HG03139 (cell line): Measurements from ENCODE around the gene LMX1B.
"Not testable (repeated sequence)": the region's sequence is repeated elsewhere in the genome, so short reads cannot be mapped to it uniquely, and the experiment has no call there.

Source experiments
- ATAC-seq: cut with Tn5 transposase; IDR thresholded peaks from one replicate; pipeline ENCODE4 v1.9.1; 2021; ENCODE audit not compliant: unreplicated experiment

Gene LMX1B

DNA sequence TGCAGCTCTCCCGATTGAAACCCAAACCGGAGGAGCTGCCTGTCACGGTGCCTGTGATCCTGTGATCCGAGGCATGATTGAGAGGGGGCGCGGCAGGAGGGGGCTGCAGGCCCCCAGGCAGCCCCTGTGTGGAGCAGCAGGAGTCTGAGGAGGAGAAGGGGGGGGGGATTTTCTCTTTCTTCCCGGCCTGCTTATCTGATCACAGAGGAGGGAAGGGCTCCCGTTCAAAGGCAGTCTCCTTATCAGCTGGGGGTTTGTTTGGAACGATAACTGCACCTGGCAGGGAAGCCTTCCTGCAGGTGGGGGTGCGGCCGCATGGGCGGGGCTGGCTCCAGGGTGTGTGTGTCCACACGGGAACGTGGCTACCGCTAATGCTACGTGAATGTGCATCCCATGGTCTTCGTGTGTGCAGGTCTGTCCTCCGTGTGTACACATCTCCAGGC is 38.4 kb downstream of the LMX1B start:
- ATAC-seq = no peak

DNA sequence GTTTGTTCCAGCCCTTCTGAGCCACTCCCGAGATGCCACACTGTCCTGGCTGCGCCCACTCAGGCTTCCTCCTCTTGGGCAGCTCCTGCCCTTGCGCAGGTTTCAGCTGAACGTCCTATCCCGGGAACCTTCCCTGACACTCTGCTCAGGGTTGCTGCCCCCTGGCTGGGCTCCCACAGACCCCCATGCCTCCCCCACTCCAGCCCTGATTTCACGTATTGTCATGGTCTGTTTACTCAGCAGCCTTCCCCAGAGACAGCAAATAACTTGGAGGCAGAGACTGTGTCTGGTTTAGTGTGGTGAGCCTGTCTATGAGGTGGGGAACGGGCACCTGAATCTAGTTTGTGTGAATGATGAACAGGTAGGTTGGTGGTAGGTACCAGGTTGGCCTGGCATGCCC is 40.4 kb downstream of the LMX1B start:
- ATAC-seq = no peak

DNA sequence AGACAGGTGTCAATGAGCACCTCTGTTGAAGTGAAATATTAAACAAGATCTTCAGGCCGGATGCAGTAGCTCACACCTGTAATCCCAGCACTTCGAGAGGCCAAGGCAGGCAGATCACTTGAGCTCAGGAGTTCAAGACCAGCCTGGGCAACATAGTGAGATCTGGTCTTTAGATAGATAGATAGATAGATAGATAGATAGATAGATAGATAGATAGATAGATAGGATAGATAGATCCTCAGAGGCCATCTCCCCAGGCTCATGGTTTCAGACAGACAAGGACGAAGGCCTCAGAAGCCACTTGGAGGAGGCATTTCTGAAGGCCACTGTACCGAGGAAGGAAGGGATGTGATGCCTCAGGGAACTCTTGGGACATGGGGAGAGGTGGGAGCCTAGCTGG is 42.5 kb downstream of the LMX1B start:
- ATAC-seq = not testable (repeated sequence)

DNA sequence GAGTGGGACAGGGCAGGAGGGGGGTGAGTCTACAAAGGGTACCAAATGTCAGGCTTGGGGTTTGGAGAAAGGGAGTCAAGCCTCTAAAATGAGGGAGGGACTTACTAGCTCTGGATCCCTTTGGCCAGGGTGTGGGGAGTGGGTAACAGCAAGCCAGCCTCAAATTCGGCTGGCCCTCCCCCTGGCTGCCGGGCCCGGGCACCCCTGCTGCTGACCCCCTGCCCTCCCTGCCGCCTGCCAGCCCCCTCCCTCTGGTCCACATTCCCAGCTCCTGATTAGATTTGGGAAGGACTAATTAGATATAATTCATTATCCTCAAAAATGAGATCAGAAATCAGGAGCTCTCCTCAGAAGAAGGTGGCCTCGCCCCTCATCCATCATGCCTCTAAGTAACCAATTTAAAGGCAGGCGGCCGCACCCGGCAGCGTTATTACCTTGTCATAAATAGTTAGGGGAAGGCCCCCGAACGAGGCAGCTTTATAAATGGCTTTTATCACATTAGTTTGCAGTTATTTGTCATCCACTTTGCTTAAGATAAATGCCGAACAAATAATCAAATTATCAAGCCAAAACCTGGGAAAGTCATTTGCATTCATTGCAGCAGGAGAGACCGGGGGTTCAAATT is 44.6 kb downstream of the LMX1B start:
- no peak for ATAC-seq

GRCh38 chr9:126658956-126659555 is 45.3 kb downstream of the LMX1B start:
- ATAC-seq = no peak

DNA sequence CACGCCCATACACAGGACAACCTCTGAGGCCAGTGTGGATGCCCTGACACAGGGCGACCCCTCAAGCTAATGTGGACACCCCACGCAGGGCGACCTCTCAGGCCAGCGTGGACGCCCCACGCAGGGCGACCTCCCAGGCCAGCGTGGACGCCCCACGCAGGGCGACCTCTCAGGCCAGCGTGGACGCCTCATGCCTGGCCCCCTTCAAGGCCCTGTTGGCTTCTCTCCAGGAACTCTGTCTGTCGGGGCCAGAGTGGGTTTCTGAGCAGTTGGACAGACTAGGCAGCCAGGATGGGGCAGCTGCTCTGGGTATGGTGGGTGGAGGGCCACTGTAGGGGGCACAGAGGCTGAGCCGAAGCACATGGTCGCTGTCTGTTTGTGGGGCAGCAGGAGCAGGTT is 47.4 kb downstream of the LMX1B start:
- ATAC-seq = no peak

DNA sequence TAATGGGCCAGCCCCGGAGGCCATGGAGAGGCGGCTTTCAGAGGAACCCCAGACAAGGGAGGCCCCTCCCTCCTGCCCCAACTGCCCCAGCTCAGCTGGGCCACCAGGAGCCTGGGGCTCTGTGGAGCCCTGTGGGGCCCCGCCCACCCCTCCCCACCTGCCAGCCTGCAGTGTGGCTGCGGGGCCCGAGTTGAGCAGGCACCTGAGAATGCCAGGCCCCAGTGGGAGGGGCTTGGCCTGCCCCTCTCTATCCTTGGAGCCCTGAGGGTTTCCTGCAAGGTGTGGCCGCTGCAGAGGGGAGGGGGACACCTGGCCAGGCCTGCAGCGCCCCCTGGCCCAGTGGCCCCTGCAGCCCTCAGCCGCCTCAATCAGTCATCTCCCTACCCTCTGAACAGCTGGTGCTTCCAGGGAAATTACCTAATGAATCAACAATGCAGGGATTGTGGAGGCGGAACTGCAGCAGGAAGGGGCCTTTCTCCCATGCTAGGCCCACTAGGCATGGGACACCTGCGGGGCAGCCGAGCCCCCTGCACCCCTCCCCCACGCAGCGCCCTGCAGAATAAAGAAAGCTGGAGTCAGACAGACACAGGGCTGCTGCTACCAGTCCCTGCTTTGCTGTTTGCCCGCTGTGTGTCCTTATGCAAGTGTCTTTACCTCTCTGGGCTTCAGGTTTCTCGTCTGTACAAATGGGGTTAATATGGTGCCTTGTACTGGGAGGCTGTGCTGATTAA is 48.0 kb downstream of the LMX1B start:
- ATAC-seq = no peak

DNA sequence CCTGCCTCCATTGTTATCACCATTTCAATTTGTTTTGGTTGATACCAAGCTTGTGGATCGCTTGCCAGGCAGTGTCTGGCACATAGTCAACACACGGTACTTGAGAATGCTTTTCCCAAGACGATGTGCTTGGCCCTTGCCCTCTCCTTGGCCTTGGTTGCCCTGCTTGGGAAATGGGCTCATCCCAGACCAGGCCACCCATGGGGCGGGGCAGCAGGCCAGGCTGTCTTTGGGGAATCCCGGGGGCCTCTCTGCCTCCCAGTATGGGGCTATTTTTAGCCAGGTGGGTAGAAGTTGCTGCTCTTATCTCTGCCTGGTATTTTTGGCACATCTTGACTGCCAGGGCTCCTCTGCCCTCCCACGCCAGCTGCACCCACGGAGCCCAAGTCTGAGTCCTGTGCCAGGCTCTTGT is 49.9 kb downstream of the LMX1B start:
- no peak for ATAC-seq

- ATAC-seq = no peak
Observed at GRCh38 chr9:126664900-126665643, 51.3 kb downstream of the LMX1B start.

DNA sequence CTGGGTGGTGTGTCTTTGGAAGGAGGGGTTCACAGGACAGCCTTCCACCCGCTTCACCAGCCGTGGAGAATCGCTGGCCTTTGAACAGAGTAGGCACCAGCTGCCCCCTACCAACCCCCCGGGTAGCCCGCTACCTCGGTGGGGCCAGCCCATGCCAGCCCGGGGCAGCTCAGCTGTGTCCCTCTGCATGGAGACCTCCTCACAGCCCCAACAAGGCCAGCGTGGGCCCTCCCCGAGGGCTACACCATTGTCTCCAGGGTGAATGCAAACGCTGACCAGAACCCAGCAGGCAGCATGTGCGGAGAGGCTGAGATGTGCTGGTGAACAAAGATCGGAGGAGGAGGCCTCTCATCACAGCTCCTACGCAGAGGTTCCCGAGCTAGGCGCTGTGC is 51.9 kb downstream of the LMX1B start:
- ATAC-seq = no peak

- ATAC-seq = no peak
Observed at GRCh38 chr9:126666155-126666803, 52.6 kb downstream of the LMX1B start.

- no peak for ATAC-seq
Observed at GRCh38 chr9:126667190-126668055, 53.7 kb downstream of the LMX1B start.

GRCh38 chr9:126668058-126668457 is 54.3 kb downstream of the LMX1B start:
- ATAC-seq = no peak

- no peak for ATAC-seq
Observed at GRCh38 chr9:126669108-126669507, 55.4 kb downstream of the LMX1B start.

DNA sequence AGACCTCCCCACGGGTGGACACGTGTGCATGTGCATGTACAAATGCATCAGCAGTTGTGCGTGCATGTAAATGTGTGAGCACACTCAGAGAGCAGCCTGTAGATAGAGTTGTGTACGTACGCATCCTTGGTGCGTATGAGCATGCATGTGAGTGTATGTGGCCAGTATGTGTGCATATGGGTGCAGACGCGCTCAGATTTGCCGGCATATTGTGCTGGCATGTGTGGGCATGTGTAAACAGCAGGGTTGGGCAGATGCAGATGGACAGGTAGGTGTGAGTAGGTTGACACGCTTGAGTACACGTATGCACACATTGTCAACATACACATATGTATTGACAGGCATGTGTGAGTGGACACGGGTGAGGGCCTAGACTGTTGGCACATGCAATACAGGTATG is 56.5 kb downstream of the LMX1B start:
- no peak for ATAC-seq

GRCh38 chr9:126671381-126671831 is 57.7 kb downstream of the LMX1B start:
- ATAC-seq = no peak

DNA sequence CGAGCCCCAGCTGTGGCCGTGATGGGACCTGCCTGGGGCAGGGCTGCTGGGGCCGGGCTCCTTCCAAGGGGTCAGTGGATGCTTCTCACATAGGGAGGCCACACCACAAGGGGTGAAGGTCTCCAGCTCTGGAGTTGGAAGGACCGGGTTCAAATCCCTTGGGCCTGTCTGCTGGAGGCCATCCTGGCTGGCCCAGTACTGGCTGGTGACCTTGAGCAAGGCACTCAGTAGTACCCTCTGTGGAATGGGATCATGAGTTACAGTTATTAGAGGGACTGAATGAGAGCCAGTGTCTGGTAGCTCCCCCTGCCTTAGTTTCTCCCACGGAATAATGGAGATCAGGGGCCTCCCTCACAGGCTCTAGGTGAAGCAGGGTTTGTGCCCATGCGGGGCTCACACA is 58.3 kb downstream of the LMX1B start:
- no peak for ATAC-seq

DNA sequence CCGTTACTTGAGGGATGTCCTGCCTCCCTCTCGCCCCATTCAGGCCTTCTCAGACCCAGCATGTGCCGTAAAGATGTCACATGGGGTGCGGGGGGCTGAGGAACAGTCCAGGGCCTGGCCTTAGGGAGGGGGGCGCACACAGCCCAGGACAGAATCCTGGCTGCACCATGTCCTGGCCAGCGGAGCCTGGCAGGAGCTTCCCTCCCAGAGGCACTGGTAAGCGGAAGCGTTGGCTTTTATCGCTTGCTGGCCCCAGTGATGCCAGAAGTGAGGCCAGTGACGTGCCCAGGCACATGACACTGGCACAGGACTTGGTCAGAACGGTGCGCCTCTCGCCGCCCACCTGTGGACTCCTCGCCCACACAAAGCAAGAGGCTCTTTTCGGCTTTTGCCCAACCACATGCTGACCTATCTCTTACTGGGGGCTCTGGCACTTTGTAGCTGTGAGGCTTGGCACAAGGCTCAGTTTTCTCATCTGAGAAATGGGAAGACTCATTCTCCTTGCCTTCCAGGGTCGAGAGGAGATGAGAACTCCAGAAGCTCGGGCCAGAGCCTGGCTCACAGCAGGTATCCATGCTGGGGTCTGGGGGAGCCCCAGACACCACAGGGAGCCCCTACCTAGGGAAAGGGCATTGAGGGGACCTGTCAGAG is 59.0 kb downstream of the LMX1B start:
- no peak for ATAC-seq

- no peak for ATAC-seq
Observed at GRCh38 chr9:126673689-126674364, 60.1 kb downstream of the LMX1B start.
